ENCODE measurements around the gene NF1.

DNA sequence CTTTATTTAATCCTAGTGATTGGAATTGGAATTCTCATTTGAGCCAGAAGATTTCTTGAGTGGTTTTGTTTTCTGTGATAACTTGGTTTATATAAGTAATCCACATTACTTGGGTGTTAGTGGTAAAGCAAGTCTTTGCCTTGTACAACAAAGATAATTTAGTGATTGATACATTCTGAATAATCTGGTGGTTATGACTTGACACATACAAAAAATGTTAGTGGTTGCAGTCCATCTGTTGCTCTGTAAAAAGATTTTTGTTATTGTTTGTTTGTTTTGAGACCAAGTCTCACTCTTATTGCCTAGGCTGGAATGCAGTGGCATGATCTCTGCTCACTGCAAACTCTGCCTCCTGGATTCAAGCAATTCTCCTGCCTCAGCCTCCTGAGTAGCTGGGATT, 189.1 kb downstream of the NF1 start:
- TF ChIP-seq, protein P1, sequence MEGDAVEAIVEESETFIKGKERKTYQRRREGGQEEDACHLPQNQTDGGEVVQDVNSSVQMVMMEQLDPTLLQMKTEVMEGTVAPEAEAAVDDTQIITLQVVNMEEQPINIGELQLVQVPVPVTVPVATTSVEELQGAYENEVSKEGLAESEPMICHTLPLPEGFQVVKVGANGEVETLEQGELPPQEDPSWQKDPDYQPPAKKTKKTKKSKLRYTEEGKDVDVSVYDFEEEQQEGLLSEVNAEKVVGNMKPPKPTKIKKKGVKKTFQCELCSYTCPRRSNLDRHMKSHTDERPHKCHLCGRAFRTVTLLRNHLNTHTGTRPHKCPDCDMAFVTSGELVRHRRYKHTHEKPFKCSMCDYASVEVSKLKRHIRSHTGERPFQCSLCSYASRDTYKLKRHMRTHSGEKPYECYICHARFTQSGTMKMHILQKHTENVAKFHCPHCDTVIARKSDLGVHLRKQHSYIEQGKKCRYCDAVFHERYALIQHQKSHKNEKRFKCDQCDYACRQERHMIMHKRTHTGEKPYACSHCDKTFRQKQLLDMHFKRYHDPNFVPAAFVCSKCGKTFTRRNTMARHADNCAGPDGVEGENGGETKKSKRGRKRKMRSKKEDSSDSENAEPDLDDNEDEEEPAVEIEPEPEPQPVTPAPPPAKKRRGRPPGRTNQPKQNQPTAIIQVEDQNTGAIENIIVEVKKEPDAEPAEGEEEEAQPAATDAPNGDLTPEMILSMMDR (IDR thresholded peaks at IDR 0.05) = no peak
- no peak for TF ChIP-seq AR (CRISPR knock-in tag; IDR thresholded peaks at IDR 0.05)
